Hindlimb muscle (tissue), 1 donor: ENCODE data around the gene CTNNBL1. TPM values are rescaled to one million over a fixed set of nuclear protein-coding genes. Genes with fewer than 3 reads are reported as not detected.

Source experiments
- DNase-seq: peaks from one replicate; pipeline ENCODE4 v3.0.0-alpha.2; 2013
- polyA plus RNA-seq: library from polyadenylated mRNA; unstranded; fragments of 120-200 nt; gene quantifications from one replicate; pipeline ENCODE4 v1.2.1, GENCODE V29; 2013; ENCODE audit not compliant: insufficient read length

Gene CTNNBL1
- polyA plus RNA-seq, 1 donor = 29.0 TPM

DNA sequence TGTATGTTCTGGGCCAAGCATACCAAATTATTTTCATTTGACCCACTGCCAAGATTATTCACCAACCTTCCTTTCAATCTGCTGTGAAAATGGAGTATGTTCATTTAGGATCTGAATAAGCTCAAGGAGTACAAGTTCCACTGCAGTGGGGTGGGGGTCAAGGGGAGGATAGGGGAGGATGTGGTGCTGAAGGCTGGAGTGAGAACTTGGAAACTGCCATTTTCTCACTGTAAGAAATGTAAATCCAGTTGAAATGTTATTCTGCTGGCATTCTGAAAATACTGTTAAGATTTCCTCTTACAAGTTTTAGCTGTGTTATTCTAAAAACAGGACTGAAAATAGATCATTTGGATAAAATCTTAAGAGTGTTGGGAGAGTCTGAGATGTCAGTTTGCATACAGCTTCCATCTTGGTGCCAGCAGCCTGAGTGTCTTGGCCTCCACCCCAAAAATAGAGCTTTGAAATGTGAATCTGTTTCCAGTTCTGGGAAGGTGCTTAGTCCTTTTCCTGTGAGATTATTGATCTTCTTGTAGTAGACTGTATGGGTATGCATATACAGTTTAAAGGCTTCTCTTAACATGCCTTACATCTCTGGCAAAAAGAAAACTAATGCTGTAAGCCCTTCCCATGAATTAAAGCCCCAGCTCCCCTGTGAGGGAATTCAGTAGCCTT lies 84.3 kb downstream of the CTNNBL1 start:
- peak; percentile 32 for DNase-seq

DNA sequence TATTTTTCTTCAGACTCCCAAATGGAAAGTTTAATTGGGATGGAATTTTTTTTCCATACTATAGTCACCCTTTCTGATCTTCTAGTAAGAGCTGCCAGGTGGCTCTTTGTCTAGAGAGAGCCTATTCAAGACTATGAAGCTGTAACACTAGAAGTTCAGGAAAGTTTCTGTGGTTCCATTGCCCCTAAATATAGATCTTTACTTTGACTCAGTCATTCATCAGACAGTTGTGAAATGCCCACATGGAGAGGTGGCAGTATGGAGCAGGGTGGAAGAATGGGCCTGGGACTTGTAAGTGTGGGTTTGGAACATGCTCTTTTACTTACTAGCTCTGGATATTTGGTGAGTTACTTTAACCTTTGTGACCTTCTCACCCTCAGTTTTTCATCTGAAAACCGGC lies 87.8 kb downstream of the CTNNBL1 start:
- DNase-seq = no peak

DNA sequence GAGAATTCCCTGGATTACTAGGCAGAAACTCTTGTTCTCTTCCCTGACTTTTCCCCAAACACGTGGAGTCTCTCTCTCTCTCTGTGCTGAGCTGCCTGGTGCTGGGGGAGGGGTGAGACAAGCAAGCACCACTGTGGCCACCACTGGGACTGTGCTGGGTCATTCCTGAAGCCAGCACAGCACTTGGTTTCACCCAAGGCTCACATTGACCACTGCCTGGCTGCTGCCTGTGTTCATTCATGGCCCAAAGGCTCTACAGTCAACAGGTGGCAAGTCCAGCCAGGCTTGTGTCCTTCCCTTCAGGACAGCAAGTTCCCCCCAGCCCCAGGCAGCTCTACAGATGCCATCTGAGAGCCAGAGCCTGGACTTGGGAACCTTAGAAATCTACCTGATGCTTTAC lies 92.2 kb downstream of the CTNNBL1 start:
- no peak for DNase-seq

DNA sequence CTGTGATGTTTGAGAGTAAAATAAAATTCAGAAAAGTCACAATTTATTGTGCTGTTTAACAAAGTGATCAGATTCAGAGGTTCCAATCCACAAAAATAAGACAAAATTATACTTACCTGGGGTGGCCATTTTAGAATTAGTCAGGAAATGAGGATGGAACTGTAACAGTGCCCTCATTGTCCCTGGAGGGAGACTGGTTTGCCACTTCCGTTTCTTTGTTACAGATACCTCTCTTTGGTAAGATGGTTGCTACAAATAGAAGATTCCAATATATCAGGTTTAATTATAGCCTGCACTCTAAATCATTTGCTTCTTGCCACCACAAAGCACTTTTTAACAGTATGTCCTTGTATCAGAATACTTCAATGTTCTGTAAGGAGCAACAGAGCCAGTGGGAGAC lies 95.6 kb downstream of the CTNNBL1 start:
- DNase-seq = no peak

DNA sequence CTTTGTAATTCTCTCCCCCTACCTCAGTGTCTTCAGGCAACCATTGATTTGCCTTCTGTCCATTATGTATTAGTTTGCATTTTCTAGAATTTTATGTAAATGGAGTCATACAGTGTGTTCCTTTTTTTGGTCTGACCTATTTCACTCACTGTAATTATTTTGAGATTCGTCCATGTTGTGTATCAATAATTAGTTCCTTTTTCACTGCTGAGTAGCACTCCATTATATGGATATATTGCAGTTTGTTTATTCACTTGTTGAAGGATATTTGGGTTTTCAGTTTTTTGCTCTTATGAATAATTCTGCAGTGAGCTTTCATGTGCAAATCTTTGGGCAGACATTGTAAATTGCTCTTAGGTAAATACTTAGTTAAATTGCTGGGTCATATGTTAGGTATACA lies 97.1 kb downstream of the CTNNBL1 start:
- no peak for DNase-seq

DNA sequence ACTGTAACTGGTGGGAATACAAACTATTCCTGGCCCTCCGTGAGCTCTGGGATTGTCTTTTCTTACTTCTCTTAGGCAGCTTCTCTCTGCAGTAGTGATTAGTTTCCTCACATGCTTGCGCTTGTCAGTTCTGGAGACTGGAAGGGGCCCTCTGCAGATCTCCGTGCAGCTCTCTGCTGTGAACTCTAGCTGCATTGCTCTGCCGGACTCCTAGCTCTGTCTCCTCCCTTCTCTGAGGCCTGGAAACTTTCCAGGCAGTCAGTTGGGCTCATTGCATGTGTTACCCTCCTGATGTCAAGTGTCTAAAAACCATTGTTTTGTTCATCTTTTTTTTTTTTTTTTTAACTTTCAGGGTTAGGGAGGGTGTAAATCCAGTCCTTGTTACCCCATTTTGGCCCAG lies 102.3 kb downstream of the CTNNBL1 start:
- no peak for DNase-seq

DNA sequence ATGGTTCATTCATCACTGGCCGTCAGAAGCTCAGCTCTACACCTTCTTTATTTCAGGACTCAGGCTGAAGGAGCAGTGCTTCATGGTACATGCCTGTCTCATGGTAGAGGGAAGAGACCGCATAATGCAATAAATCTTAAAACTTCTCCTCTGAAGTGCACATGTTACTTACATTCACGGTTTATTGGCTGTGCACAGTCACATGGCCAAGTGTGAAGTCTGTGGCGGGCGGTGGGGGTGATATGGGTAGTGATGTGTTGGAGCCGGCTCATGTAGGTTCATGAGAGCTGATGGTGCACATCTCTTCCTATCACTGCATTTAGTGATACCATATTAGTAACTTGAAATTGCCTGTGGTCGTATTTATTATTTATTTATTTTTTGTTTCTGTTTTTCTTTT lies 102.9 kb downstream of the CTNNBL1 start:
- no peak for DNase-seq

DNA sequence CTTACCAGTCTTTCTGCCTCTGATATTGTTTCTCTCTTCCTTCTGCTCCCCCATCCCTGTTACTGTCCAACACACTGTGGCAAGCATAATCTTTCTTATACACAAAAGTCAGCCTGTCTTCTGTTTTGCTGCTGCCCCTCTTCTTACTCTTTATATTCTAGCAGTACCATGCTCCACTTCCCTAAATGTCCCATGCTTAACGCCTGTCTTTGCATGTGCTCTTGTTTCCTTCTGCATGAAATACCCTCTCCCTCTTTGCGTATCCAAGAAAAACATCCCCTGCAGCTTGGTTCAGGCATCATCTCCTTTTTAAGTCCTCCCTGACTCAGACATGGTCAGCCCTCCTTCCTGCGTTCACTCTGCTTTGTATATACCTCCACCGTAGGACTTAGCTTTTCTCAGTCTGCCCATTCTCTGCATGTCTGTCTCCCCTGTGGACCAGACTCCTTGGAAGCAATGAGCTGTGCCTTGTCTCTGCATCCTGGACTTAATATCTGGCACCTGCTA lies 103.9 kb downstream of the CTNNBL1 start:
- no peak for DNase-seq

DNA sequence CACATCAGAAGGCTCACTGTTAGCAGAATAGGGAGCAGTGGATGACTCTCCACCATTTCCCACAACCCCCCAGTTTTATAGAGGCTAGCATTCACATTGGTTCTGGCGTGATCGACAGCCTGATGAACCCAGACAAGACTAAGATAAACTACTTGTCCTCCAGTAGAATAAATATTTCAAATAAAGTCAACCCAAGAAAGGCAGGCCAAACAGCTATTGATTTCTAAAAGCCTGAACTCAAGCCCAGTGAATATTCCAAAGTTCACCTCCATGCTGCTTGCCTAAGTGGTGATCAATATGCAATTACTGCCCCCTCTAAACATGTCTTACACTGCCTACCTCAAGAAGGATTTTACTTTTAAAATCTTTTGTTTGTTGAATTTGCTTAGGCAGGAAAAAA lies 104.5 kb downstream of the CTNNBL1 start:
- DNase-seq = no peak

DNA sequence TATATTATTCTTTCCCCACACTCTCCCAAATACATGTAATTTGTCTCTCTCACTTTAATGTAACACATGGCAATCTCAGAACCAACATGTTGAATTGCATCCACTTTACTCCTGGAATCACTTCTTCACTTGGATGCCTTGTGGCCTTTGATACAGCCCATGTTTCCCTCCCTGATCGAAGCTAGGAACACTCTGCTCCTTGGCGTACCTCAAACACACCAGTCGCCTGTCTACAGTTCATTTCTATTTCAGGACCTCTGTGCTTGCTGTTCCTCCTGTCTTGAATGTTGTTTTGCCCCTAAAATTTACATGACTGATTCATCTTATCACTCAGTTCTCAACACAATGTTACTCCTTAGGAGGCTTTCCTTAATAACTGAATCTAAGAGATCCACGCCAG lies 106.8 kb downstream of the CTNNBL1 start:
- no peak for DNase-seq

DNA sequence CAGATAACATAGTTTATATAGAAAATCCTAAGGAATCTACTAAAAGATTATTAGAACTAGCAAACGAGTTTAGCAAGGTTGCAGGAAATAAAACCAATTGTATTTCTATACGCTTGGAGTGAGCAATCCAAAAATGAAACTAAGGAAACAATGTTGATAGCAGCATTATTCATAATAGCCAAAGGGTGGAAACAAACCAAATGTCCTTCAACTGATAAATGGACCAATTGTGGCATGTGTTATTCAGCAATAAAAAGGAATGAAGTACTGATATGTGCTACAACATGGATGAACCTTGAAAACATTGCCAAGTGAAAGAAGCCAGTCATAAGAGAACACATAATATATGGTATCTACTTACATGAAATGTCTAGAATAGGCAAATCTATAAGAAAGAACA lies 108.1 kb downstream of the CTNNBL1 start:
- no peak for DNase-seq

DNA sequence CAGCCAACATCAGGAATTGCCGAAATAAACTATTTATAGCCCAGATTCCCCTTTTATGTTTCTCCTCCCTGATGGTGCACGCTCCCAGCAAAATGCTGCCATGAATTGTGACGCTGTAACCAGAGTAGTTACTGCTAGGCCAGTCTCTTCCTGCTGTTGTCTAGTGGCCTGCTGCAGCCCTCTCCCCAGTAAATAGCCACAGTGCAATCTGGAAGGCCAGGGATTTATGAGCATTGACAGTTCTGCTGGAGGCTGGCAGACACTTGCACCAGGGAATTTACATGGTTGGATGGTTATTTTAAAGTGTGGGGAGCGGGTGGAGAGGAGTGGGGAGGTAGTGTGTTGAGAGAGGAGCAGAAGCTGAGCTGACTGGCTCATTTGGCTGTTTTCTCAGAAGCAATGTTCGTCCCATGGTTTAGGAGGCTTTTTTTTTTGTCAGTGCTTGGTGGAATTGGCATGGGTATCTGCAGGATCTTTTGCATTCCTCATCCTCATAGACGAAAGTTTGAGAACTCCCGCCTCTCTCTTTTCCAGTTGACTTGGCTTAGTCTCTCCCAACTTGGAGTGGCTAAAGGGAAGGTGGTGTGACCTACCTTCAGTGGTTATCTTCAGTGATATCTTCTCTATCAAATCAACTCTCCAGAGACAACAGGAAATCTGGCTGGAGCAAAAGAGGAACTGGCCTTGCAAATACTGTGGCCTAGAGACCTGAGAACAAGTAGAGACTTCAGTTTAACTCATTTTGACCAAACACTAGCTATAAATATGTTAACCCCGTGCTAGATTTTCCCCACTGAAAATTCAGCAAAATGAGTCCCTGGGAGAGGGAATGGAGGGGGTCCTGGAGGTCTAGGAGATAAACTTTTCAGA lies 109.8 kb downstream of the CTNNBL1 start:
- DNase-seq = no peak

DNA sequence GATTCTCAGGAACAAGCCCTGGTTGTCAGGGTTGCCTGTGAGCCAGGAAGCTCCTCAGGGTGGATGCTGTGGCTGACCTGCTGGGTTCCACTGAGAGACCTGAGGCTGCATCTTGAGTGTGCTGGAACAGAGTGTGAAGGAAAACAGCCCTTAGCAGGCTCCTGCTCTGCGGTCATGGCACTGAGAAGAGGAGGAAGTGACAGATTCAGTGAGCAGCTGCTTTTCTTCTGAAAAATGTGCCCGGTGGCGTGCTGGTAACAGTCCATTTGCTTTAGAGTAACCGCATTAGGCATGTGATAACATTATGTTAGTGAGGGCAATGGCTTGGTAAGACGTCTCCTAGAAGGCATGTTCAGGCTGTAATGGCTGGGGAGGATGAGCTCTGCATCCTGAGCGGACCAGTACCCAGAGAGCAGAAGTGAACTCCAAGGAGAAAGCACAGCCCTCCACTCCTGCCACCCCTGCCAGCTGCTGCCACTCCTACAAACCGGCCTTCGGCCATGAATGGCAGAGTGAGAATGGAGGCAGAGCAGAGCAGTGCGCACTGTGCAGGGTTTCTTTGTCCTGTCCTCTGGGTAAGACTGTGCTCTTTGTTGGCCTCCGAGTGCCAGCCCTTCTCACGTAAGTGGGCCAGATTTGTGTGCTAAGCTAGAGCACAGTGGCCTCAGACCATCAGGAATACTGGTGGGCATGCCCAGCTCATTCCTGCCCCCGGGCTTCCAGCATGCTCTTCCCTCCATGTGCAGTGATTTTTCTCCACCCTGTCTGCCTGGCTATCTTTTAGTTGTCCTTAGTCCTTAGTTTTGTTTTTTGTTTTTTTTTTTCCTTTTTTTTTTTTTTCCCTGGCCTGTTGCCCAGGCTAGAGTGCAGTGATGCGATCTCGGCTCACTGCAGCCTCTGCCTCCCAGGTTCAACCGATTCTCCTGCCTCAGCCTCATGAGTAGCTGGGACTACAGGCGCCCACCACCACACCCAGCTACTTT lies 111.0 kb downstream of the CTNNBL1 start:
- DNase-seq = no peak

DNA sequence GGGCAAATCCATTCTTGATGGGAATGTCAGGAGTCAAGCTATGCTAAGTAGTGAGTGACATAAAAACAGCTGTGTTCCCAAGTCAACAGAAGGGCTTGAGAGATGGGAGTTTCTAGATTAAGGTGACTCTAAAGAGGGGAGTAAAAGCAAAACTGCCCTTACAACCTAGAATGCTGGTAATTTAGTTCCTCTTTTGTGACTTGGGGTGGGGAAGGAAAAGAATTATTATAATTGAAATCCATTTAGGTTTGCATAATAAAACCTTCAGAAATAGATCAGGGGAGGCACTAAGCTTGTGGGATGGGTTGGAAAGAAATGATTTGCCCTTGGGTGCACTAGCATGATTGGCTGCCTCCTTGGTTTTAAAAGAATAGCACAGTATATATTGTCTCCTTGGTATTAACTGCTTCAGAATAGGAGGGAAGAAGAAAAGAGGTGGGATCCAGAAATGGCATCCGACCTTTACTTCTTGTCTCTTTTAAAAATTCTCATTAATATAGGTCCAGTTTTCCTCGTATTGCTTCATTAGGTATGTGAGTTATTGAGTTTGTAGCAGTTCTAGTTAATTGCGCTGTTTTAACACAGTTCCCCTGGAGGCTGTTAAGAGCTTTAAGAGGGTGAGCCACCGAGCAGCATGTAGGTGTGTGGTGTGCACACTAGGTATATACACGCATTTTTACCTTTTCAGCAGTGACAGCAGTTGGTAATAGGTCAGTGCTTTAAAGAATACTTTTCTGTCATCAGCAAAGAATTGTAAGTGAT lies 113.8 kb downstream of the CTNNBL1 start:
- DNase-seq = no peak

DNA sequence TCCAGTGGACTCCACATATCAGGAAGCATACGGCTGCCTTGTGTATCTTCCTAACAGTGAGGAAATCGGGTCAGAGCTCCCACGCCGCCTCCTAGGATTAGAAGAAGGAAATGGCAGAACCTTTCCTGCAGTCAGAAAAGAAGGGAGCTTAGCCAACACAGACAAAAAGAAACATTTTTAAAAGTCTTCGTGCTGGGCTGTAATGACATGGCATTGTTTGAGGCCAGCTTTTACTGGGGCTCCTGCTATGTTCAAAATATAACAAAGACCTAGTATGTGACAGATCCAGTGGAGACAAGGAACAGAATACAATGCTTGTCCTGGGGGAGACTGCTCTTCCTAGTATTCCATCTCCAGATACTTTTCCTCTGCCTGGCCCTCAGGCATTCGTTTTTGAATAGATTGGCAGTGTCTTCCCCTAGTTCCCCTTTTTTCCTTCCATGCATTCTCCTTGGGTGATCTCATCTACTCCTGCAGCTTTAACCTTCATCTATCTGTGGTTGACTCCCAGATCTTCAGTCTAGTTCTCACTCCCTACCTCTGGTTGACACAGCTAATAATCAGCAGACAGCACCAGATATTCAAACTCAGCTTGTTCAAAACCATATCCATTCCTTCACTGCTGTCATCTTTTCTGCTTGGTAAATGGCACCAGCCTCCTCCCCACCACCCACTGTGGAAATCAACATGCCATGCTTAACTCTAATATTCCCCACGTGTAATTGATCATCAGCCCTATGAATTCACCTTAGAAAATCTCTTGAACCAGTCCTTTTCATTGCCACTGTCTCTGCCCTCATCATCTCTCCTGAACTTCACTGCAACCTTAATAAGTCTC lies 114.6 kb downstream of the CTNNBL1 start:
- DNase-seq = no peak

DNA sequence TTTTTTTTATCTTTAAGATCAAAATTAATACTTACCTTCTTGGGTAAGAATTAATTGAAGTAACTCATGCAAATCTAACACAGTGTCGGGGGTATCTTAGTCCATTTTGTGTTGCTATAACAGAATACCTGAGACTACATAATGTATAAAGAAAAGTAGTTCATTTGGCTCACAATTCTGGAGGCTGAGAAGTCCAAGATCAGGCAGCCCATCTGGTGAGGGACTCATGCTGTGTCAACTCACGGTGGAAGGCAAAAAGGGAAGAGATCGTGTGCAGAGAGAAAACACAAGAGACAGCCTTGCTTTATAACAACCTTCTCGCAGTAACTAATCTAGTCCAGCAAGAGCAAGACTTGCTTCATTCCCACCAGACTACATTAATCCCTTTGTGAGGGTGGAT lies 116.2 kb downstream of the CTNNBL1 start:
- no peak for DNase-seq

DNA sequence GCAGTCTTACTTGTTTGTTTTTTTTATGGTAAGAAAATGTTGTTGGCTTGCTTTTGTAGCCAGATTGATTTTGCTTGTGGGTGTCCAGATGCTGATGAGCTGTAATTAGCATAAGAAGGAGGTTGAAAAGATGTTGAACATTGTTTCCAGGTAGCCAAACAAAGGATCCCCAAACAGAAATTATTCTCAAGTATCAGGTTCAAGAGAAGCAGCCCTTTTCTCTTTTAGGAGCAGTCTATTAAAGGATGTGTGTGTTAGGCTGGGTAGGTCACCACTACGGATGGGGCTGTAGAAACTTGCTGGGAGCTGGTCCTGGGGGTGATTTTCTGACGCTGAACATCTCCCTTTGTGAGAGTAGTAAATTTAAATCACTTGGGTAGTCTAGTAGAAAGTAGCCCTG lies 122.2 kb downstream of the CTNNBL1 start:
- DNase-seq = no peak

DNA sequence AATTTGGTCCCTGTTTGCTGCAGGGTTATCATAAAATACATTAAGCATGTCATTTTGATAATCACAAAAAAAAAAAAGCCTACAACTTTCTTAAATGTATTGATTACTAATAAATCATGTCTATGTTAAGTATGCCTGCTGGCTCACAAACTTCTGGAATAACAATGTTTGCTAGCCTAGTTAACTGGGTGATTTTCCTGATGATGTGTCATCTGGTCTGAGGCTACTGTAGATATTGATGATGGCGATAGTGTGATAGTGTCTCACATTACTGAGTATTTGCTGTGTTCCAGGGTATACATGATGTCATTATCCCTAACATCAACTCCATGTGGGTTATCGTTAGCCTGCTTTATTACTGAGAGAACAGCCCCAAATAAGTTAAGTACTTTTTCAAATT lies 122.9 kb downstream of the CTNNBL1 start:
- no peak for DNase-seq

DNA sequence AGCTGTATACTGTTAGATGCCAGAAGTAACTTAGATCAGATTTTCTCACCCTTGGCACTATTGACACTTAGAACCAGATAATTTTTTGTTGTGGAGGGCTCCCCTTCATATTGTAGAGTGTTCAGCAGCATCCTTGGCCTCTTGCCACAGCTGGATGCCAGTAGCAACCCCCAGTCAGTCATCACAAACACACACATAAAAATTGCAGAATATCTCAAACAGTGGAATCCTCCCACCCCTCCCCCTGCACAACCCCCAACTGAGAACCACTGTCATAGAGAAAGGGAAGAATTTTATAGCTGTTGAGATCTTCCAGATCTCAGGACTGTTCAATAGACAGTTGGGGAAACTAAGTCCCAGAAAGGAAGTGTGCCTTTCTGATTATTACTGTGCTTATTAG lies 127.9 kb downstream of the CTNNBL1 start:
- DNase-seq = no peak

DNA sequence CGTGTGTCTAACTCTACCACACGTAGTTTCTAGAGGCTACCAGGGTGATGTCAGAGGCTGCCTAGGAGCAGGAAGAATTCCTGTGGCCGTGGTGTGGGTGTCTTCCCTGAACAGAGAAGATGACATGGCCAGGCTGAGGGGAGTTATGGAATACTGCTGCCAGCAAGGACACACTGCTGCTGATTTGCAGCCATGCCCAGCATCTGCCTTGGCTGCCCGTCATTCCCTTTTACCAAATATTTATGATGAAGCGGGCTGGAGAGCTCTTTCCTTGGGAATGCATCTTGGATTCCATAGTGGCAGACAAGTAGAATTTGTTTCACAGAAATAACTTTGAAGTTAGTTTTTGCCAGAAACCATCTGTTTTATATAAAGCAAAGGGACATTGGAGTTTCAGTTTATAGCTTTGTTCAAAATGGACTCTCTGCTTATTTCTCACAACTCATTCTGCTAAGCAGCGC lies 128.3 kb downstream of the CTNNBL1 start:
- DNase-seq = peak; percentile 14
